ENCODE results near the gene TLX2. TPM values are rescaled to one million over a fixed set of nuclear protein-coding genes. Genes with fewer than 3 reads are reported as not detected.

Gene TLX2
- total RNA-seq, 1 experiment from 2014 or later = not detected

- POLR2A ChIA-PET (ENCODE audit: low non-redundant PET) = no interaction called here
- DNase-seq (ENCODE audit: low spot score) = peak; percentile 89
- Histone ChIP-seq H3K36me3 (ENCODE audit: insufficient read depth, low read length, poor library complexity, severe bottlenecking) (peaks cover 14% of the 10 kb centered on the region), H3K9me3 (ENCODE audit: low read depth, low read length, poor library complexity, severe bottlenecking) (no peaks in the 10 kb centered on the region), H3K4me1 (ENCODE audit: insufficient read depth, low read length, poor library complexity, severe bottlenecking) (peaks cover 15% of the 10 kb centered on the region), H3K27ac (ENCODE audit: low read depth, low read length, poor library complexity, severe bottlenecking) (peak overlapping the region; percentile 97), H3K4me3 (ENCODE audit: low read depth, low read length, poor library complexity, severe bottlenecking) (peak overlapping the region; percentile 63), H3K27me3 (replicated peaks; ENCODE audit: insufficient read depth, low read depth, low read length, poor library complexity) (peaks cover 5% of the 10 kb centered on the region)
- no peak for TF ChIP-seq CTCF (conservative IDR thresholded peaks at IDR 0.05; ENCODE audit: low read depth, low read length)
- no peak for TF ChIP-seq EZH2 (IDR thresholded peaks at IDR 0.05; ENCODE audit: borderline replicate concordance, low read depth, low read length, poor library complexity, severe bottlenecking)
- CTCF ChIA-PET = interaction anchor here (1.1 kb wide), 1 partner anchor 25 kb away, joined by 3 read pairs; the partner anchor contains the start of genes CCDC142 and TTC31
- intact Hi-C loops (cut with micrococcal nuclease; ENCODE audit: unreplicated experiment) = loop anchor here (2.0 kb wide), 1 partner anchor 21 kb away; the partner anchor contains the start of genes AUP1 and HTRA2
- no TSS peak for BruUV-seq (replicated peaks)
These were observed 6.2 kb upstream of the TLX2 start for GRCh38 chr2:74507926-74508520.

- Histone ChIP-seq H3K4me1 (ENCODE audit: insufficient read depth, low read length, poor library complexity, severe bottlenecking) (peaks cover 34% of the 10 kb centered on the region), H3K27ac (ENCODE audit: low read depth, low read length, poor library complexity, severe bottlenecking) (no peak overlapping the region), H3K4me3 (ENCODE audit: low read depth, low read length, poor library complexity, severe bottlenecking) (no peak overlapping the region), H3K27me3 (replicated peaks; ENCODE audit: insufficient read depth, low read depth, low read length, poor library complexity) (peaks cover 28% of the 10 kb centered on the region), H3K9me3 (ENCODE audit: low read depth, low read length, poor library complexity, severe bottlenecking) (no peaks in the 10 kb centered on the region), H3K36me3 (ENCODE audit: insufficient read depth, low read length, poor library complexity, severe bottlenecking) (peaks cover 8% of the 10 kb centered on the region)
- no TSS peak for BruUV-seq (replicated peaks)
- no peak for TF ChIP-seq EZH2 (IDR thresholded peaks at IDR 0.05; ENCODE audit: borderline replicate concordance, low read depth, low read length, poor library complexity, severe bottlenecking)
- POLR2A ChIA-PET (ENCODE audit: low non-redundant PET) = no interaction called here
- CTCF ChIA-PET = no interaction called here
- intact Hi-C loops (cut with micrococcal nuclease; ENCODE audit: unreplicated experiment) = no loop called here
- DNase-seq (ENCODE audit: low spot score) = no peak
These were observed 4.0 kb upstream of the TLX2 start for GRCh38 chr2:74510272-74510671.

- Histone ChIP-seq H3K27me3 (replicated peaks; ENCODE audit: insufficient read depth, low read depth, low read length, poor library complexity) (peaks cover 38% of the 10 kb centered on the region), H3K9me3 (ENCODE audit: low read depth, low read length, poor library complexity, severe bottlenecking) (no peaks in the 10 kb centered on the region), H3K36me3 (ENCODE audit: insufficient read depth, low read length, poor library complexity, severe bottlenecking) (no peaks in the 10 kb centered on the region), H3K4me1 (ENCODE audit: insufficient read depth, low read length, poor library complexity, severe bottlenecking) (peaks cover 30% of the 10 kb centered on the region), H3K27ac (ENCODE audit: low read depth, low read length, poor library complexity, severe bottlenecking) (no peak overlapping the region), H3K4me3 (ENCODE audit: low read depth, low read length, poor library complexity, severe bottlenecking) (no peak overlapping the region)
- no peak for DNase-seq (ENCODE audit: low spot score)
- ChIA-PET POLR2A (ENCODE audit: low non-redundant PET) (no interaction called here), CTCF (no interaction called here)
- TF ChIP-seq CTCF (conservative IDR thresholded peaks at IDR 0.05; ENCODE audit: low read depth, low read length) (no peak), EZH2 (IDR thresholded peaks at IDR 0.05; ENCODE audit: borderline replicate concordance, low read depth, low read length, poor library complexity, severe bottlenecking) (no peak)
- no TSS peak for BruUV-seq (replicated peaks)
- intact Hi-C loops (cut with micrococcal nuclease; ENCODE audit: unreplicated experiment) = no loop called here
These were observed 2.9 kb upstream of the TLX2 start for GRCh38 chr2:74511104-74511989.
